ENCODE data around the gene PTPN21.

Gene PTPN21

DNA sequence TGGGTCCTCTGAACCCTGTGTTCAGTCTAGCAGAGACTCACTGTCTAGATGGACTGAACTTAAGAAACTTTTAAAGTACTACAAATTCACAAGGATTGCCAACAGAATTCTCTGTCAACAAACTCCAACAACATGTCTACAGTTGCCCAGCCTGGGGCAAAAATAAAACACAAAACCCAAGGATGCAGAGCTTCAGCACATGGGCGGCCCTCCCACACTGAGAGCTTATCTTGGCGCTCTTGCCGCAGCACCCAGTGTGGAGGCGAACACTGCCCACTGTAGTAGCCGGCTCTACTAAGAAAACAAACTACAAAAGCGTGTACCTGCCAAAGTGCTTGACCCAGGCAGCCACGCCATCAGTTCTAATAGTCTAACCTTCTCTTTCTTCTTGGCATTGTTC is 66.7 kb downstream of the PTPN21 start:
- H3K4me3 ChIP-seq (replicated peaks; ENCODE audit: low read depth, low read length) = no peak overlapping the region
- TF ChIP-seq CTCF (IDR thresholded peaks at IDR 0.05; ENCODE audit: low read length, missing control alignments) = no peak
- no peak for DNase-seq (ENCODE audit: low read depth)

DNA sequence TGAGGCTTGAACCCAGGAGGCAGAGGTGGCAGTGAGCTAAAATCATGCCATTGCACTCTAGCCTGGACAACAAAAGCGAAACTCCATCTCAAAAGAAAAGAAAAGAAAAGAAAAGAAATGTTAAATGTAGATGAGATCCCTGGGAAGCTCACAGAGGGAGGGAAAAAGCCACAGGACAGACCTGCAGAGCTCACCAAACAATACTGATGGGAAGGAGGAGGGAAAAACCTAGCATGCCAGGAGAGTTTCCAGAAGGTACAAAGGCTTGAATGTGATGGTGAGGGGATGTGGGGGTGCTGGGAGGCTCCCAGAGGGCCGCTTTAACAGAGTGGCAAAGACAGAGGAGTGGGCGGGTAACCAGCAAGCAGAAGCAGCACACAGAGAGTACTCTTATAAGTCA is 72.3 kb downstream of the PTPN21 start:
- no peak for TF ChIP-seq CTCF (IDR thresholded peaks at IDR 0.05; ENCODE audit: low read length, missing control alignments)
- no peak overlapping the region for H3K4me3 ChIP-seq (replicated peaks; ENCODE audit: low read depth, low read length)
- no peak for DNase-seq (ENCODE audit: low read depth)

DNA sequence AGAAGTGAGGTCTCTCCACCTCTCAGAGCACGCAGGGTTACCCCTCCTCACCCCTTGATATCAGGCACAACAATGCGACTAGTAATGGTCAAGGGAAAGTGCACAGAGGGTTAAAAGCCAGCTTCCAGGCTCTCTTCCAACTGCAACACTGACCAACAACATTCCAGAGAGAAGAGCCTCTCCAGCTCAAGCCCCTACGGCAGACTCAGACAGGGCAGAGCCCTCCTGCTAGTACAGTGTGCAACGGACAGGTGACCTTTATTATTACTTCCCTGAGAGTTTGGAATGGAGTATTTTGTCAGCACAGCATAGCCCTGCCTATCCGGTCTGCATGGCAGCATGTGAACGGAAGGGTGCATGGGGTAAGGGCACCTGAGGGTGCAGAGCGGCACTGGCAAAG is 73.0 kb downstream of the PTPN21 start:
- no peak overlapping the region for H3K4me3 ChIP-seq (replicated peaks; ENCODE audit: low read depth, low read length)
- TF ChIP-seq CTCF (IDR thresholded peaks at IDR 0.05; ENCODE audit: low read length, missing control alignments) = no peak
- no peak for DNase-seq (ENCODE audit: low read depth)

DNA sequence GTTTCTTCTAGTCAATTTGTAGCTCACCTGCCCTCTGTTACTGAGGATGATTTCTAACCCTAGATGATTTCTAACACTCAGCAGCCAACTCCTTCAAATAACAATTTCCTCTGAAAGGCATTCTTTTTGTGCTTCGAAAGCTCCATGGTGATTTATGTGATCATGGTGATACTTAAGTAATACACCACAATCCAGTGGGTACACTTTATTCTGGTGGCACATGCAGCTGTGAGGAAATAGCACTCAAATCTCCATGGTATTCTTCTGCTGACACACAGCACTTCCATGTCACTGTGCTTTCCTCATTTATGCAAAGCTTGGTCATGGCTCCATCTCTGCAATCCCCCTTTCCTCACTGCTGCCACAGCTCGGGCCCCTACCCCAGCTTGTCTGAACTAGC is 73.7 kb downstream of the PTPN21 start:
- TF ChIP-seq CTCF (IDR thresholded peaks at IDR 0.05; ENCODE audit: low read length, missing control alignments) = no peak
- DNase-seq (ENCODE audit: low read depth) = no peak
- no peak overlapping the region for H3K4me3 ChIP-seq (replicated peaks; ENCODE audit: low read depth, low read length)

- TF ChIP-seq CTCF (IDR thresholded peaks at IDR 0.05; ENCODE audit: low read length, missing control alignments) = no peak
- DNase-seq (ENCODE audit: low read depth) = no peak
- H3K4me3 ChIP-seq (replicated peaks; ENCODE audit: low read depth, low read length) = no peak overlapping the region
Observed at GRCh38 chr14:88479574-88479987, 75.2 kb downstream of the PTPN21 start.

GRCh38 chr14:88478931-88479330 is 75.9 kb downstream of the PTPN21 start:
- H3K4me3 ChIP-seq (replicated peaks; ENCODE audit: low read depth, low read length) = no peak overlapping the region
- no peak for TF ChIP-seq CTCF (IDR thresholded peaks at IDR 0.05; ENCODE audit: low read length, missing control alignments)
- no peak for DNase-seq (ENCODE audit: low read depth)

DNA sequence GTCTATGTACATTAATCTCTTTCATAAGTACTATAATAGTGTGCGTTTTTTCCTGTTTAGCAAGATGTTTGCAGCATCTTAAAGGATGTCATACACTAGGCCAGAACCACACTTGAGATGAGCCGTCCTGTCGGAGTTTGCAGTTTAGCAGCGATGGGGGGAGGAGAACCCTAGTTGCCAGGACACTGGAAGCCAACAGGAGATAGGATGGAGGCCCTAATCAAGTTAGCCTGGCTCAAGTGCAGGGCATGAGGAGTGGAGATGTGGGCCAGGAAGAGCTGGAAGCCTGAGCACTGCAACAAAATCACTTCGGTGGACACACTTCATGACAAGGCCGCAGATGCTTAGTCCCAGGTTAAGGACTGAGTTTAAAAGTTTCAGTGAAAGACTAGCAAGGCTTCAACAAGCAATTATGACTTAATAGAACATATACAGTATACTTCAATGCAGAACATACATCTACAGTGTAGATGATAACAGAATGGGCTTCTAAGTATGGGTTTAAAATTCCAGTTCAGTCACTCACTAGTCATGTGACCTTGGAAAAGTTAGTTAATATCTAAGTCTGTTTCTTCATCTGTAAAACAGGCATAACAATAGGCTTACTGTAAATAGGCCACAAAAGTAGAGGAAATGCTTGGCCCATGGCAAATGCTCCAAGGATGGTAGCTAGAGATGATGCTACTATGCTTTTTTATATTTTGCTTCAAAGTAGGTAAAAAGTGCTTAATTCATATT is 77.1 kb downstream of the PTPN21 start:
- H3K4me3 ChIP-seq (replicated peaks; ENCODE audit: low read depth, low read length) = no peak overlapping the region
- TF ChIP-seq CTCF (IDR thresholded peaks at IDR 0.05; ENCODE audit: low read length, missing control alignments) = no peak
- peak; percentile 27 for DNase-seq (ENCODE audit: low read depth)

Data from fibroblast of pulmonary artery (primary cell).